IPS-20b (cell line): ENCODE results near the gene FLT3LG.

Experiments
- H3K27ac ChIP-seq: one replicate; pipeline ENCODE4 v1.5.1; 2013; ENCODE audit warnings: low read length
- H3K27me3 ChIP-seq: 2 replicates; pipeline ENCODE4 v1.6.1; 2013; ENCODE audit warnings: mild to moderate bottlenecking, low read length, inconsistent platforms; ENCODE audit not compliant: insufficient read depth
- H3K36me3 ChIP-seq: 2 replicates; pipeline ENCODE4 v1.6.1; 2013; ENCODE audit warnings: low read depth, mild to moderate bottlenecking, inconsistent platforms, low read length, moderate library complexity; ENCODE audit not compliant: insufficient read depth
- H3K4me1 ChIP-seq: 2 replicates; pipeline ENCODE4 v1.6.1; 2013; ENCODE audit warnings: mild to moderate bottlenecking, control low read depth, inconsistent platforms, low read length, moderate library complexity; ENCODE audit not compliant: insufficient read depth
- H3K4me3 ChIP-seq: 2 replicates; pipeline ENCODE4 v1.5.1; 2013; ENCODE audit warnings: mild to moderate bottlenecking, low read length, inconsistent platforms
- H3K9ac ChIP-seq: 2 replicates; pipeline ENCODE4 v1.6.1; 2013; ENCODE audit warnings: low read depth, mild to moderate bottlenecking, inconsistent platforms, low read length, moderate library complexity
- H3K9me3 ChIP-seq: 2 replicates; pipeline ENCODE4 v1.6.1; 2013; ENCODE audit warnings: mild to moderate bottlenecking, low read depth, low read length, inconsistent platforms; ENCODE audit not compliant: insufficient read depth

The FLT3LG gene

GRCh38 chr19:49507803-49508494, 33.9 kb downstream of the FLT3LG start:
- Histone ChIP-seq H3K4me1 (peaks cover 4% of the 10 kb centered on the region; the same call in 1 of the 2 replicates), H3K4me3 (no peak overlapping the region), H3K27me3 (no peaks in the 10 kb centered on the region), H3K27ac (no peak overlapping the region), H3K36me3 (no peaks in the 10 kb centered on the region), H3K9ac (no peak overlapping the region), H3K9me3 (no peaks in the 10 kb centered on the region)

GRCh38 chr19:49512970-49513745, 39.1 kb downstream of the FLT3LG start:
- Histone ChIP-seq H3K4me1 (peaks cover 8% of the 10 kb centered on the region; the same call in 1 of the 2 replicates), H3K27ac (peak overlapping the region; percentile 78), H3K27me3 (no peaks in the 10 kb centered on the region), H3K36me3 (peaks cover 10% of the 10 kb centered on the region), H3K9ac (peak overlapping the region; percentile 78), H3K4me3 (peak overlapping the region; percentile 76), H3K9me3 (no peaks in the 10 kb centered on the region)

GRCh38 chr19:49513746-49514118, 39.7 kb downstream of the FLT3LG start:
- Histone ChIP-seq H3K36me3 (peaks cover 10% of the 10 kb centered on the region), H3K27ac (no peak overlapping the region), H3K9me3 (no peaks in the 10 kb centered on the region), H3K9ac (peak overlapping the region; percentile 61; the same call in 1 of the 2 replicates), H3K4me1 (peaks cover 8% of the 10 kb centered on the region; the same call in 1 of the 2 replicates), H3K27me3 (no peaks in the 10 kb centered on the region), H3K4me3 (peak overlapping the region; percentile 76)

- Histone ChIP-seq H3K4me1 (peaks cover 8% of the 10 kb centered on the region; the same call in 1 of the 2 replicates), H3K4me3 (peak overlapping the region; percentile 76), H3K9me3 (no peaks in the 10 kb centered on the region), H3K9ac (peak overlapping the region; percentile 61; the same call in 1 of the 2 replicates), H3K36me3 (peaks cover 10% of the 10 kb centered on the region), H3K27ac (no peak overlapping the region), H3K27me3 (no peaks in the 10 kb centered on the region)
Observed at GRCh38 chr19:49514151-49514550, 40.1 kb downstream of the FLT3LG start.

GRCh38 chr19:49515767-49516166, 41.8 kb downstream of the FLT3LG start:
- H3K4me3 ChIP-seq, result no peak overlapping the region
- H3K4me1 ChIP-seq, result peaks cover 8% of the 10 kb centered on the region; the same call in 1 of the 2 replicates
- H3K9ac ChIP-seq, result no peak overlapping the region
- H3K27me3 ChIP-seq, result no peaks in the 10 kb centered on the region
- peaks cover 12% of the 10 kb centered on the region for H3K36me3 ChIP-seq
- no peak overlapping the region for H3K27ac ChIP-seq
- H3K9me3 ChIP-seq, result no peaks in the 10 kb centered on the region

- Histone ChIP-seq H3K27ac (no peak overlapping the region), H3K4me3 (no peak overlapping the region), H3K9ac (no peak overlapping the region), H3K4me1 (peaks cover 5% of the 10 kb centered on the region; the same call in 1 of the 2 replicates), H3K9me3 (no peaks in the 10 kb centered on the region), H3K36me3 (peaks cover 19% of the 10 kb centered on the region), H3K27me3 (no peaks in the 10 kb centered on the region)
Observed at GRCh38 chr19:49518033-49518432, 44.0 kb downstream of the FLT3LG start.

- H3K36me3 ChIP-seq, result peaks cover 15% of the 10 kb centered on the region
- H3K9ac ChIP-seq, result no peak overlapping the region
- H3K4me3 ChIP-seq, result no peak overlapping the region
- H3K27me3 ChIP-seq, result no peaks in the 10 kb centered on the region
- H3K27ac ChIP-seq, result no peak overlapping the region
- H3K9me3 ChIP-seq, result no peaks in the 10 kb centered on the region
- no peaks in the 10 kb centered on the region for H3K4me1 ChIP-seq
Observed at GRCh38 chr19:49520705-49521319, 46.8 kb downstream of the FLT3LG start.

- Histone ChIP-seq H3K27me3 (peaks cover 7% of the 10 kb centered on the region; the same call in 1 of the 2 replicates), H3K9me3 (no peaks in the 10 kb centered on the region), H3K36me3 (peaks cover 19% of the 10 kb centered on the region), H3K9ac (no peak overlapping the region), H3K4me3 (no peak overlapping the region), H3K4me1 (no peaks in the 10 kb centered on the region), H3K27ac (no peak overlapping the region)
Observed at GRCh38 chr19:49524812-49525455, 50.9 kb downstream of the FLT3LG start.

- Histone ChIP-seq H3K9ac (peak overlapping the region; percentile 57; the same call in 1 of the 2 replicates), H3K4me3 (peak overlapping the region; percentile 68), H3K4me1 (no peaks in the 10 kb centered on the region), H3K27me3 (peaks cover 7% of the 10 kb centered on the region; the same call in 1 of the 2 replicates), H3K9me3 (no peaks in the 10 kb centered on the region), H3K36me3 (0 out of 2 replicates have a peak, but pooled peaks cover 10% of the 10 kb centered on the region), H3K27ac (no peak overlapping the region)
Observed at GRCh38 chr19:49528211-49528771, 54.3 kb downstream of the FLT3LG start.

- H3K27ac ChIP-seq, result no peak overlapping the region
- no peak overlapping the region for H3K9ac ChIP-seq
- H3K4me3 ChIP-seq, result no peak overlapping the region
- H3K36me3 ChIP-seq, result 0 out of 2 replicates have a peak, but pooled peaks cover 5% of the 10 kb centered on the region
- peaks cover 17% of the 10 kb centered on the region for H3K27me3 ChIP-seq
- no peaks in the 10 kb centered on the region for H3K9me3 ChIP-seq
- no peaks in the 10 kb centered on the region for H3K4me1 ChIP-seq
Observed at GRCh38 chr19:49530708-49531107, 56.7 kb downstream of the FLT3LG start.
